Endothelial cell of umbilical vein (primary cell): ENCODE measurements around the gene NMD3.

ENCODE experiments used
- FOS ChIP-seq: IDR thresholded peaks from 2 replicates; pipeline ENCODE4 v1.6.1; 2011; ENCODE audit warnings: mild to moderate bottlenecking, low read length, moderate library complexity, borderline replicate concordance; ENCODE audit not compliant: insufficient read depth
- GATA2 ChIP-seq: IDR thresholded peaks from 2 replicates; pipeline ENCODE4 v1.7.0; 2011; ENCODE audit warnings: low read depth, mild to moderate bottlenecking, moderate library complexity, mixed read lengths, low read length; ENCODE audit not compliant: insufficient read length, insufficient read depth
- JUN ChIP-seq: IDR thresholded peaks from 2 replicates; pipeline ENCODE4 v1.6.1; 2011; ENCODE audit warnings: borderline replicate concordance, low read depth; ENCODE audit not compliant: insufficient read length, insufficient read depth
- MYC ChIP-seq: IDR thresholded peaks from one replicate; pipeline ENCODE4 v1.6.1; 2011; ENCODE audit warnings: mild to moderate bottlenecking, low read depth, low read length
- POLR2A ChIP-seq: IDR thresholded peaks from 2 replicates; pipeline ENCODE4 v1.6.1; 2012; ENCODE audit warnings: low read depth, mild to moderate bottlenecking, control low read depth, low read length
- POLR2AphosphoS5 ChIP-seq: IDR thresholded peaks from 2 replicates; pipeline ENCODE4 v1.6.1; 2012; ENCODE audit warnings: low read depth, mild to moderate bottlenecking, control low read depth, low read length, moderate library complexity; ENCODE audit not compliant: insufficient read depth
- TF ChIP-seq, protein P1 (sequence below), 2 donors: IDR thresholded peaks; 1 replicate in 1 of 2; 2 replicates in 1 of 2; pipeline ENCODE4 v1.5.1; 2011; ENCODE audit warnings: low read length in 2 of 2, mild to moderate bottlenecking in 2 of 2, moderate library complexity in 2 of 2, control low read depth in 1 of 2, inconsistent platforms in 1 of 2, low read depth in 1 of 2; ENCODE audit not compliant: insufficient read depth in 1 of 2; ENCODE audit errors: extremely low read depth in 1 of 2
- TF ChIP-seq, protein P2 (sequence below): IDR thresholded peaks from 2 replicates; pipeline ENCODE4 v1.6.1; 2011; ENCODE audit not compliant: insufficient read depth, insufficient read length

DNA sequence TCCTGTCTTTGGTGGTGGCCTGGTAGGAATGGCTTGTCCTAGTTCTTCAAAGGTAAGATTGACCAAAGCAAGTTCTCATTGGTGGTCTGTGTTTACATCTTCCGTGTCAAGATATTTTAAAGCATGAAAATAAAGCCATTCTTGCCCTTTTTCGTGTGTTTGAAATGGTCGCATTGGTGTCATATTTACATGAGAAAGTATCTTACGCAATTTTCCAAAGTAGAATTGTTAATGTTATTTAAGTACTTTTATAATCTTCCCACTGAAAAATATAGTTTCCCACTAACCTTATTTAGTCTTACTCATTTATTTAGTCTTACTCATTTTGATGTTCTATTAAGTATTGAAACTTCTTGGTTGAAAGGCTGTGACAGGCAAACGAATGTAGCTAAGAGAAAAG is 31.0 kb downstream of the NMD3 start:
- TF ChIP-seq, protein P1, sequence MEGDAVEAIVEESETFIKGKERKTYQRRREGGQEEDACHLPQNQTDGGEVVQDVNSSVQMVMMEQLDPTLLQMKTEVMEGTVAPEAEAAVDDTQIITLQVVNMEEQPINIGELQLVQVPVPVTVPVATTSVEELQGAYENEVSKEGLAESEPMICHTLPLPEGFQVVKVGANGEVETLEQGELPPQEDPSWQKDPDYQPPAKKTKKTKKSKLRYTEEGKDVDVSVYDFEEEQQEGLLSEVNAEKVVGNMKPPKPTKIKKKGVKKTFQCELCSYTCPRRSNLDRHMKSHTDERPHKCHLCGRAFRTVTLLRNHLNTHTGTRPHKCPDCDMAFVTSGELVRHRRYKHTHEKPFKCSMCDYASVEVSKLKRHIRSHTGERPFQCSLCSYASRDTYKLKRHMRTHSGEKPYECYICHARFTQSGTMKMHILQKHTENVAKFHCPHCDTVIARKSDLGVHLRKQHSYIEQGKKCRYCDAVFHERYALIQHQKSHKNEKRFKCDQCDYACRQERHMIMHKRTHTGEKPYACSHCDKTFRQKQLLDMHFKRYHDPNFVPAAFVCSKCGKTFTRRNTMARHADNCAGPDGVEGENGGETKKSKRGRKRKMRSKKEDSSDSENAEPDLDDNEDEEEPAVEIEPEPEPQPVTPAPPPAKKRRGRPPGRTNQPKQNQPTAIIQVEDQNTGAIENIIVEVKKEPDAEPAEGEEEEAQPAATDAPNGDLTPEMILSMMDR (IDR thresholded peaks at IDR 0.05; ENCODE audit: extremely low read depth in 1 of 2, insufficient read depth in 1 of 2, low read depth in 1 of 2, low read length in 2 of 2), result no peak
- TF ChIP-seq POLR2A (no peak), JUN (no peak), MYC (no peak), POLR2AphosphoS5 (no peak), GATA2 (no peak), FOS (no peak)
- TF ChIP-seq, protein P2, sequence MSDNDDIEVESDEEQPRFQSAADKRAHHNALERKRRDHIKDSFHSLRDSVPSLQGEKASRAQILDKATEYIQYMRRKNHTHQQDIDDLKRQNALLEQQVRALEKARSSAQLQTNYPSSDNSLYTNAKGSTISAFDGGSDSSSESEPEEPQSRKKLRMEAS, result no peak
